ENCODE data around the gene WDR37.
A peak's percentile ranks its signal among the peaks of the same experiment; 100 is the strongest.
"Not testable (repeated sequence)": the region's sequence is repeated elsewhere in the genome, so short reads cannot be mapped to it uniquely, and the experiment has no call there.

Gene WDR37

GRCh38 chr10:1036341-1036791 lies 19.8 kb upstream of the WDR37 start:
- no peak overlapping the region for H4K91ac ChIP-seq (ENCODE audit: low read depth, low read length, poor library complexity)
- H3K27me3 ChIP-seq (ENCODE audit: control insufficient read depth in 3 of 3, insufficient read depth in 3 of 3, low read depth in 1 of 3, low read length in 3 of 3), result no peaks in the 10 kb centered on the region
- no CpG with 5 or more reads among the region's 14 CpGs for WGBS, 2 donors (ENCODE audit: extremely low coverage in 2 of 2, insufficient read length in 2 of 2, insufficient replicate concordance in 1 of 2)
- H3K4me3 ChIP-seq (ENCODE audit: low read length in 2 of 2), result no peak overlapping the region
- no peak overlapping the region for H4K8ac ChIP-seq (ENCODE audit: low read depth, low read length)
- no peak overlapping the region for H2BK120ac ChIP-seq (ENCODE audit: low read depth, low read length)
- H3K4me1 ChIP-seq (ENCODE audit: control insufficient read depth in 2 of 2, insufficient read depth in 1 of 2, low read depth in 1 of 2, low read length in 2 of 2), result peaks cover 0 to 3% of the 10 kb centered on the region in 2 donors
- no peaks in the 10 kb centered on the region for H3K79me1 ChIP-seq (ENCODE audit: low read depth, low read length)
- H2AK5ac ChIP-seq (ENCODE audit: low read depth, low read length), result peak overlapping the region; percentile 32
- peak overlapping the region; percentile 36 for H3K27ac ChIP-seq (replicated peaks; ENCODE audit: low read length)
- no peak for DNase-seq (ENCODE audit: low spot score)
- H3K23ac ChIP-seq (ENCODE audit: low read depth, low read length, poor library complexity), result peak overlapping the region; percentile 8
- H2BK12ac ChIP-seq (ENCODE audit: low read length), result no peak overlapping the region
- H3K36me3 ChIP-seq (replicated peaks in 1 of 2; ENCODE audit: control insufficient read depth in 2 of 2, insufficient read depth in 2 of 2, low read length in 2 of 2), result peaks cover 12 to 44% of the 10 kb centered on the region in 2 donors
- no peak overlapping the region for H3K18ac ChIP-seq (ENCODE audit: low read length)
- no peak overlapping the region for H2BK15ac ChIP-seq (ENCODE audit: low read length)
- no peak overlapping the region for H3K4me2 ChIP-seq (ENCODE audit: insufficient read depth, low read length, poor library complexity, severe bottlenecking)
- H3K9me3 ChIP-seq (replicated peaks in 1 of 2; ENCODE audit: control insufficient read depth in 2 of 2, insufficient read depth in 1 of 2, low read depth in 1 of 2, low read length in 2 of 2), result no peaks in the 10 kb centered on the region
- H2BK5ac ChIP-seq (ENCODE audit: low read length), result no peak overlapping the region
- no peak overlapping the region for H3K14ac ChIP-seq (ENCODE audit: low read length)
- H2AFZ ChIP-seq (ENCODE audit: low read length), result no peak overlapping the region
- H3K4ac ChIP-seq (ENCODE audit: low read length), result no peak overlapping the region
- H3K9ac ChIP-seq (ENCODE audit: low read depth, low read length, poor library complexity), result no peak overlapping the region

- H2BK120ac ChIP-seq (ENCODE audit: low read depth, low read length), result no peak overlapping the region
- H3K79me1 ChIP-seq (ENCODE audit: low read depth, low read length), result no peaks in the 10 kb centered on the region
- H3K4me3 ChIP-seq (ENCODE audit: low read length in 2 of 2), result no peak overlapping the region
- no peak overlapping the region for H3K9ac ChIP-seq (ENCODE audit: low read depth, low read length, poor library complexity)
- H3K9me3 ChIP-seq (replicated peaks in 1 of 2; ENCODE audit: control insufficient read depth in 2 of 2, insufficient read depth in 1 of 2, low read depth in 1 of 2, low read length in 2 of 2), result no peaks in the 10 kb centered on the region
- peaks cover 0 to 3% of the 10 kb centered on the region in 2 donors for H3K4me1 ChIP-seq (ENCODE audit: control insufficient read depth in 2 of 2, insufficient read depth in 1 of 2, low read depth in 1 of 2, low read length in 2 of 2)
- no peak overlapping the region for H2AK5ac ChIP-seq (ENCODE audit: low read depth, low read length)
- H2AFZ ChIP-seq (ENCODE audit: low read length), result no peak overlapping the region
- no peak overlapping the region for H3K4ac ChIP-seq (ENCODE audit: low read length)
- DNase-seq (ENCODE audit: low spot score), result no peak
- H2BK15ac ChIP-seq (ENCODE audit: low read length), result no peak overlapping the region
- no peak overlapping the region for H2BK12ac ChIP-seq (ENCODE audit: low read length)
- H2BK5ac ChIP-seq (ENCODE audit: low read length), result no peak overlapping the region
- no peak overlapping the region for H3K14ac ChIP-seq (ENCODE audit: low read length)
- no peak overlapping the region for H3K23ac ChIP-seq (ENCODE audit: low read depth, low read length, poor library complexity)
- H4K91ac ChIP-seq (ENCODE audit: low read depth, low read length, poor library complexity), result no peak overlapping the region
- no peak overlapping the region for H4K8ac ChIP-seq (ENCODE audit: low read depth, low read length)
- no peak overlapping the region for H3K18ac ChIP-seq (ENCODE audit: low read length)
- peak overlapping the region; percentile 55 for H3K27ac ChIP-seq (replicated peaks; ENCODE audit: low read length)
- H3K27me3 ChIP-seq (ENCODE audit: control insufficient read depth in 3 of 3, insufficient read depth in 3 of 3, low read depth in 1 of 3, low read length in 3 of 3), result no peaks in the 10 kb centered on the region
- H3K4me2 ChIP-seq (ENCODE audit: insufficient read depth, low read length, poor library complexity, severe bottlenecking), result no peak overlapping the region
- WGBS, 2 donors (ENCODE audit: extremely low coverage in 2 of 2, insufficient read length in 2 of 2, insufficient replicate concordance in 1 of 2), result no CpG with 5 or more reads among the region's 11 CpGs
- peaks cover 12 to 52% of the 10 kb centered on the region in 2 donors for H3K36me3 ChIP-seq (replicated peaks in 1 of 2; ENCODE audit: control insufficient read depth in 2 of 2, insufficient read depth in 2 of 2, low read length in 2 of 2)
Observed at GRCh38 chr10:1037098-1037497, 19.1 kb upstream of the WDR37 start.

GRCh38 chr10:1038769-1039168 lies 17.4 kb upstream of the WDR37 start:
- not testable (repeated sequence) for DNase-seq (ENCODE audit: low spot score); H2BK12ac ChIP-seq (ENCODE audit: low read length); H3K27me3 ChIP-seq (ENCODE audit: control insufficient read depth in 3 of 3, insufficient read depth in 3 of 3, low read depth in 1 of 3, low read length in 3 of 3); H3K9ac ChIP-seq (ENCODE audit: low read depth, low read length, poor library complexity); H2BK5ac ChIP-seq (ENCODE audit: low read length); H2BK15ac ChIP-seq (ENCODE audit: low read length); H2AFZ ChIP-seq (ENCODE audit: low read length); H3K18ac ChIP-seq (ENCODE audit: low read length); H3K4me2 ChIP-seq (ENCODE audit: insufficient read depth, low read length, poor library complexity, severe bottlenecking); H3K4me3 ChIP-seq (ENCODE audit: low read length in 2 of 2); H2BK120ac ChIP-seq (ENCODE audit: low read depth, low read length); H3K14ac ChIP-seq (ENCODE audit: low read length); H3K79me1 ChIP-seq (ENCODE audit: low read depth, low read length); H3K9me3 ChIP-seq (replicated peaks in 1 of 2; ENCODE audit: control insufficient read depth in 2 of 2, insufficient read depth in 1 of 2, low read depth in 1 of 2, low read length in 2 of 2); H3K27ac ChIP-seq (replicated peaks; ENCODE audit: low read length); H2AK5ac ChIP-seq (ENCODE audit: low read depth, low read length); H3K23ac ChIP-seq (ENCODE audit: low read depth, low read length, poor library complexity); H4K91ac ChIP-seq (ENCODE audit: low read depth, low read length, poor library complexity); H4K8ac ChIP-seq (ENCODE audit: low read depth, low read length); H3K4me1 ChIP-seq (ENCODE audit: control insufficient read depth in 2 of 2, insufficient read depth in 1 of 2, low read depth in 1 of 2, low read length in 2 of 2); H3K4ac ChIP-seq (ENCODE audit: low read length)
- peaks cover 20 to 68% of the 10 kb centered on the region in 2 donors for H3K36me3 ChIP-seq (replicated peaks in 1 of 2; ENCODE audit: control insufficient read depth in 2 of 2, insufficient read depth in 2 of 2, low read length in 2 of 2)
- no CpG with 5 or more reads among the region's 20 CpGs for WGBS, 2 donors (ENCODE audit: extremely low coverage in 2 of 2, insufficient read length in 2 of 2, insufficient replicate concordance in 1 of 2)

DNA sequence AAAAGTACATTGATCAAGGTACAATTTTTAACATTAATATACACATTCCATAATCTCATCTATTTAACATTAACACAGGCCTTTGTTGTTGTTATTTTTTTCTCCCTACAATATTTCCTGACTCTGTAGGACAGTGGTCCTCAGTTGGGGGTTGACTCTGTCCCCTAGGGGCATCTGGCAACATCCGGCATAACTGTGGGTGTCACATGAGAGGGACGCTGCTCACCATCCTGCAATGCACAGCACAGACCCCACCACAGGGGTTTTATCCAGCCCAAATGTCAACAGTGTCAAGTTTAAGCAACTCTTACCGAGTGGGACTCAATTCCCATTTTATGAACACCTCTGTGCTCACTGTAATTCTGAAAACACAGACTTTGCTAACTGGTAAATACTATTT lies 16.1 kb upstream of the WDR37 start:
- H2AFZ ChIP-seq (ENCODE audit: low read length), result no peak overlapping the region
- H2BK120ac ChIP-seq (ENCODE audit: low read depth, low read length), result no peak overlapping the region
- H3K27ac ChIP-seq (replicated peaks; ENCODE audit: low read length), result no peak overlapping the region
- H3K14ac ChIP-seq (ENCODE audit: low read length), result no peak overlapping the region
- no peak overlapping the region for H2BK15ac ChIP-seq (ENCODE audit: low read length)
- no peak overlapping the region for H4K8ac ChIP-seq (ENCODE audit: low read depth, low read length)
- no peak overlapping the region for H2BK12ac ChIP-seq (ENCODE audit: low read length)
- no peak overlapping the region for H3K4me3 ChIP-seq (ENCODE audit: low read length in 2 of 2)
- no peaks in the 10 kb centered on the region for H3K9me3 ChIP-seq (replicated peaks in 1 of 2; ENCODE audit: control insufficient read depth in 2 of 2, insufficient read depth in 1 of 2, low read depth in 1 of 2, low read length in 2 of 2)
- no CpG with 5 or more reads among the region's 3 CpGs for WGBS, 2 donors (ENCODE audit: extremely low coverage in 2 of 2, insufficient read length in 2 of 2, insufficient replicate concordance in 1 of 2)
- H3K9ac ChIP-seq (ENCODE audit: low read depth, low read length, poor library complexity), result no peak overlapping the region
- no peak overlapping the region for H2BK5ac ChIP-seq (ENCODE audit: low read length)
- H3K79me1 ChIP-seq (ENCODE audit: low read depth, low read length), result no peaks in the 10 kb centered on the region
- no peaks in the 10 kb centered on the region for H3K27me3 ChIP-seq (ENCODE audit: control insufficient read depth in 3 of 3, insufficient read depth in 3 of 3, low read depth in 1 of 3, low read length in 3 of 3)
- H3K18ac ChIP-seq (ENCODE audit: low read length), result no peak overlapping the region
- peaks cover 7 to 11% of the 10 kb centered on the region in 2 donors for H3K4me1 ChIP-seq (ENCODE audit: control insufficient read depth in 2 of 2, insufficient read depth in 1 of 2, low read depth in 1 of 2, low read length in 2 of 2)
- DNase-seq (ENCODE audit: low spot score), result no peak
- no peak overlapping the region for H3K4me2 ChIP-seq (ENCODE audit: insufficient read depth, low read length, poor library complexity, severe bottlenecking)
- H3K36me3 ChIP-seq (replicated peaks in 1 of 2; ENCODE audit: control insufficient read depth in 2 of 2, insufficient read depth in 2 of 2, low read length in 2 of 2), result peaks cover 26 to 82% of the 10 kb centered on the region in 2 donors
- no peak overlapping the region for H3K4ac ChIP-seq (ENCODE audit: low read length)
- no peak overlapping the region for H2AK5ac ChIP-seq (ENCODE audit: low read depth, low read length)
- no peak overlapping the region for H3K23ac ChIP-seq (ENCODE audit: low read depth, low read length, poor library complexity)
- no peak overlapping the region for H4K91ac ChIP-seq (ENCODE audit: low read depth, low read length, poor library complexity)
